ENCODE data around the gene CATSPER1. TPM values are rescaled to one million over a fixed set of nuclear protein-coding genes. Genes with fewer than 3 reads are reported as not detected.

Gene CATSPER1
- polyA plus RNA-seq, 1 of the 3 experiments (the other 2 are of a cell fraction): 2.2 TPM

DNA sequence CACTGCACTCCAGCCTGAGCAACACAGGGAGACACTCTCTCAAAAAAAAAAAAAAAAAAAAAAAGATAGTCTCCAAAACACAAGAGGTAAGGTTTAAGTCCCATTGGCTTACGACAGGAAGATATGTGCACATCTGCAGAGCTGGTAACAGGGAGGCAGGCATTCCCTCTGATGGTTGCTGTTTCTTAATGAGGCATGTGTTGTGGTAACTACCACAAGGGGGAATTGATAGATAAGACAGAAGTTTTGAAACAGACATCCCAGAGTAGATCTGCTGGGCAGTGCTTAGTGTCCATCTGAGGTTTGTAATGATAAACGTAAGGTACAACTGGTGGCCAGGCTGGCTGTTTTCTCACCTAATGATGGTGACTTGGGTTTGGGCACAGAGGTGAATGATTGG, 29.0 kb downstream of the CATSPER1 start:
- POLR2A ChIA-PET: no interaction called here
- TF ChIP-seq RXRA (IDR thresholded peaks at IDR 0.05; ENCODE audit: borderline replicate concordance, low read depth) (no peak), NFIC (IDR thresholded peaks at IDR 0.05; ENCODE audit: borderline replicate concordance) (no peak), YY1 (IDR thresholded peaks at IDR 0.05; ENCODE audit: low read depth) (no peak), SIN3A (IDR thresholded peaks at IDR 0.05; ENCODE audit: borderline replicate concordance, low read depth, low read length) (no peak), EP300 (IDR thresholded peaks at IDR 0.05; ENCODE audit: borderline replicate concordance in 1 of 2, low read depth in 1 of 2, low read length in 1 of 2) (no peak), GABPA (IDR thresholded peaks at IDR 0.05; ENCODE audit: low read depth) (no peak), RFX5 (IDR thresholded peaks at IDR 0.05; ENCODE audit: low read length) (no peak)
- TF ChIP-seq, protein P1, sequence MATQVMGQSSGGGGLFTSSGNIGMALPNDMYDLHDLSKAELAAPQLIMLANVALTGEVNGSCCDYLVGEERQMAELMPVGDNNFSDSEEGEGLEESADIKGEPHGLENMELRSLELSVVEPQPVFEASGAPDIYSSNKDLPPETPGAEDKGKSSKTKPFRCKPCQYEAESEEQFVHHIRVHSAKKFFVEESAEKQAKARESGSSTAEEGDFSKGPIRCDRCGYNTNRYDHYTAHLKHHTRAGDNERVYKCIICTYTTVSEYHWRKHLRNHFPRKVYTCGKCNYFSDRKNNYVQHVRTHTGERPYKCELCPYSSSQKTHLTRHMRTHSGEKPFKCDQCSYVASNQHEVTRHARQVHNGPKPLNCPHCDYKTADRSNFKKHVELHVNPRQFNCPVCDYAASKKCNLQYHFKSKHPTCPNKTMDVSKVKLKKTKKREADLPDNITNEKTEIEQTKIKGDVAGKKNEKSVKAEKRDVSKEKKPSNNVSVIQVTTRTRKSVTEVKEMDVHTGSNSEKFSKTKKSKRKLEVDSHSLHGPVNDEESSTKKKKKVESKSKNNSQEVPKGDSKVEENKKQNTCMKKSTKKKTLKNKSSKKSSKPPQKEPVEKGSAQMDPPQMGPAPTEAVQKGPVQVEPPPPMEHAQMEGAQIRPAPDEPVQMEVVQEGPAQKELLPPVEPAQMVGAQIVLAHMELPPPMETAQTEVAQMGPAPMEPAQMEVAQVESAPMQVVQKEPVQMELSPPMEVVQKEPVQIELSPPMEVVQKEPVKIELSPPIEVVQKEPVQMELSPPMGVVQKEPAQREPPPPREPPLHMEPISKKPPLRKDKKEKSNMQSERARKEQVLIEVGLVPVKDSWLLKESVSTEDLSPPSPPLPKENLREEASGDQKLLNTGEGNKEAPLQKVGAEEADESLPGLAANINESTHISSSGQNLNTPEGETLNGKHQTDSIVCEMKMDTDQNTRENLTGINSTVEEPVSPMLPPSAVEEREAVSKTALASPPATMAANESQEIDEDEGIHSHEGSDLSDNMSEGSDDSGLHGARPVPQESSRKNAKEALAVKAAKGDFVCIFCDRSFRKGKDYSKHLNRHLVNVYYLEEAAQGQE (IDR thresholded peaks at IDR 0.05; ENCODE audit: low read depth, low read length): no peak
- TF ChIP-seq, protein P2, sequence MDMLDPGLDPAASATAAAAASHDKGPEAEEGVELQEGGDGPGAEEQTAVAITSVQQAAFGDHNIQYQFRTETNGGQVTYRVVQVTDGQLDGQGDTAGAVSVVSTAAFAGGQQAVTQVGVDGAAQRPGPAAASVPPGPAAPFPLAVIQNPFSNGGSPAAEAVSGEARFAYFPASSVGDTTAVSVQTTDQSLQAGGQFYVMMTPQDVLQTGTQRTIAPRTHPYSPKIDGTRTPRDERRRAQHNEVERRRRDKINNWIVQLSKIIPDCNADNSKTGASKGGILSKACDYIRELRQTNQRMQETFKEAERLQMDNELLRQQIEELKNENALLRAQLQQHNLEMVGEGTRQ (IDR thresholded peaks at IDR 0.05; ENCODE audit: borderline replicate concordance, low read depth, low read length): no peak
- Histone ChIP-seq H3K4me1 (ENCODE audit: control insufficient read depth in 1 of 2, insufficient read depth in 2 of 2, low read depth in 1 of 2, low read length in 1 of 2) (peaks cover 4 to 6% of the 10 kb centered on the region in 2 experiments; a peak in 3 of 4 replicates), H3K4me3 (ENCODE audit: low read depth in 2 of 2, low read length in 1 of 2) (no peak overlapping the region), H3K9ac (no peak overlapping the region), H2AFZ (ENCODE audit: low read depth) (no peak overlapping the region), H3K9me2 (no peaks in the 10 kb centered on the region), H3K27me3 (ENCODE audit: insufficient read depth) (no peaks in the 10 kb centered on the region), H3K9me3 (no peaks in the 10 kb centered on the region), H3K4me2 (no peak overlapping the region), H3K36me3 (replicated peaks in 1 of 2; ENCODE audit: control insufficient read depth in 1 of 2, insufficient read depth in 2 of 2, low read length in 1 of 2) (peaks cover 30 to 35% of the 10 kb centered on the region in 2 experiments), H3K27ac (ENCODE audit: low read depth in 2 of 2, low read length in 1 of 2) (no peak overlapping the region), H3K79me2 (ENCODE audit: insufficient read depth) (peaks cover 49% of the 10 kb centered on the region), H3F3A (replicated peaks; ENCODE audit: insufficient read depth) (peaks cover 23% of the 10 kb centered on the region), H4K20me1 (ENCODE audit: insufficient read depth) (peaks cover 4% of the 10 kb centered on the region; the same call in 1 of the 2 replicates)
- CTCF ChIA-PET: interaction anchor here (0.7 to 20.1 kb wide), 3 partner anchors 9 to 110 kb away, joined by 4 to 261 read pairs (median 15); partner anchors contain the start of genes CCDC85B, CTSW and FIBP
- no peak for DNase-seq
- WGBS (ENCODE audit: low lambda C conversion rate): 97% methylated on average over 2 of the region's 2 CpGs

DNA sequence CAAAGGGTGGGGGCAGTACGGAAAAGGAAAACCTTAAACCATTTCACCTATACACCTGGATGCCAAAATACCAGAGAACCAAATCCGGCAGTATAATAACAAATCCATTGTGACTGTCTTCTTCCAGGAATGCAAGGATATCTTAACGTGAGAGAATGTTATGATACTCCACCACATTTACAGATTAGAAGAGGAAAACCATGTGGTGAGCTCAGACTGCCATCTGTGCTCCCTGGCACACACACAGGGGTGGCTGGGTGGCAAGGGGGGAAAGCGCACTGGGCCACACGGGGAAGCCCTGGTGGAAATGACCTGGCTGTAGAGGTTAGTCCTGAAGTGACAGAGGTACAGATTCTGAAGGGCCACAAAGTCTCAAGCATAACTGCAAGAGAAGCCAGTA, 34.2 kb downstream of the CATSPER1 start:
- Histone ChIP-seq H3K36me3 (replicated peaks in 1 of 2; ENCODE audit: control insufficient read depth in 1 of 2, insufficient read depth in 2 of 2, low read length in 1 of 2) (peaks cover 0 to 20% of the 10 kb centered on the region in 2 experiments), H3K4me1 (ENCODE audit: control insufficient read depth in 1 of 2, insufficient read depth in 2 of 2, low read depth in 1 of 2, low read length in 1 of 2) (peaks cover 0 to 2% of the 10 kb centered on the region in 2 experiments; a peak in 1 of 4 replicates), H3K9me2 (no peaks in the 10 kb centered on the region), H3K4me3 (ENCODE audit: low read depth in 2 of 2, low read length in 1 of 2) (no peak overlapping the region), H2AFZ (ENCODE audit: low read depth) (no peak overlapping the region), H3K27ac (ENCODE audit: low read depth in 2 of 2, low read length in 1 of 2) (no peak overlapping the region), H3K27me3 (ENCODE audit: insufficient read depth) (no peaks in the 10 kb centered on the region), H3K9me3 (no peaks in the 10 kb centered on the region), H3F3A (replicated peaks; ENCODE audit: insufficient read depth) (peaks cover 27% of the 10 kb centered on the region), H3K4me2 (no peak overlapping the region), H4K20me1 (ENCODE audit: insufficient read depth) (no peaks in the 10 kb centered on the region), H3K79me2 (ENCODE audit: insufficient read depth) (0 out of 2 replicates have a peak, but pooled peaks cover 5% of the 10 kb centered on the region), H3K9ac (no peak overlapping the region)
- ChIA-PET POLR2A (no interaction called here), CTCF (interaction anchor here (0.7 to 20.1 kb wide), 6 partner anchors 11 to 280 kb away, joined by 3 to 261 read pairs (median 6); partner anchors contain the start of genes CCDC85B, CTSW, FIBP and KAT5)
- no peak for TF ChIP-seq NRF1 (IDR thresholded peaks at IDR 0.05; ENCODE audit: low read depth, low read length)
- DNase-seq: no peak
- WGBS (ENCODE audit: low lambda C conversion rate): 76% methylated on average over 4 of the region's 5 CpGs

Measured in SK-N-SH (cell line).